Glutamatergic neuron (in vitro differentiated cells): Measurements from ENCODE around the gene KIAA1549. TPM values are rescaled to one million over a fixed set of nuclear protein-coding genes. Genes with fewer than 3 reads are reported as not detected.

ENCODE experiments used
- DNase-seq: peaks from one replicate; pipeline ENCODE4 v3.0.0; 2022
- H3K27ac Mint-ChIP-seq: one replicate; pipeline ENCODE4 v1.8.0; 2020; ENCODE audit warnings: mild to moderate bottlenecking, mixed read lengths, inconsistent platforms; ENCODE audit not compliant: unreplicated experiment
- H3K27me3 Mint-ChIP-seq: one replicate; pipeline ENCODE4 v1.8.0; 2020; ENCODE audit warnings: mild to moderate bottlenecking, moderate library complexity, mixed read lengths, inconsistent platforms; ENCODE audit not compliant: unreplicated experiment
- H3K36me3 Mint-ChIP-seq: one replicate; pipeline ENCODE4 v1.8.0; 2020; ENCODE audit warnings: mild to moderate bottlenecking, mixed read lengths, inconsistent platforms; ENCODE audit not compliant: unreplicated experiment
- H3K4me1 Mint-ChIP-seq: one replicate; pipeline ENCODE4 v1.8.0; 2020; ENCODE audit warnings: mild to moderate bottlenecking, low read depth, mixed read lengths, inconsistent platforms; ENCODE audit not compliant: unreplicated experiment
- H3K4me3 Mint-ChIP-seq: one replicate; pipeline ENCODE4 v1.8.0; 2020; ENCODE audit warnings: mild to moderate bottlenecking, mixed read lengths, inconsistent platforms; ENCODE audit not compliant: unreplicated experiment
- H3K9me3 Mint-ChIP-seq: one replicate; pipeline ENCODE4 v1.8.0; 2020; ENCODE audit warnings: mild to moderate bottlenecking, moderate library complexity, mixed read lengths, inconsistent platforms; ENCODE audit not compliant: unreplicated experiment
- total RNA-seq: library from RNA; stranded (reverse); fragmentation: NEBNext Ultra II Directional; extraction: Animal tissue kit (Norgen Biotek cat#: 25700); gene quantifications from one replicate; pipeline ENCODE4 v1.2.1, GENCODE V29; 2021; ENCODE audit not compliant: unreplicated experiment
- TF ChIP-seq, protein P1 (sequence below): fragments of 200-600 bp; sonication (generic); IDR thresholded peaks from one replicate; pipeline ENCODE4 v1.5.0; 2021; ENCODE audit not compliant: partially characterized antibody, unreplicated experiment

KIAA1549 gene
- total RNA-seq, 1 donor from 2014 or later = 40.2 TPM

GRCh38 chr7:138974675-138975292, 6.4 kb downstream of the KIAA1549 start:
- no peak for DNase-seq
- Mint-ChIP-seq H3K27ac (peak overlapping the region; percentile 74), H3K4me1 (peaks cover 39% of the 10 kb centered on the region), H3K27me3 (peaks cover 2% of the 10 kb centered on the region), H3K36me3 (peaks cover 15% of the 10 kb centered on the region), H3K9me3 (peaks cover 13% of the 10 kb centered on the region), H3K4me3 (peak overlapping the region; percentile 66)
- TF ChIP-seq, protein P1, sequence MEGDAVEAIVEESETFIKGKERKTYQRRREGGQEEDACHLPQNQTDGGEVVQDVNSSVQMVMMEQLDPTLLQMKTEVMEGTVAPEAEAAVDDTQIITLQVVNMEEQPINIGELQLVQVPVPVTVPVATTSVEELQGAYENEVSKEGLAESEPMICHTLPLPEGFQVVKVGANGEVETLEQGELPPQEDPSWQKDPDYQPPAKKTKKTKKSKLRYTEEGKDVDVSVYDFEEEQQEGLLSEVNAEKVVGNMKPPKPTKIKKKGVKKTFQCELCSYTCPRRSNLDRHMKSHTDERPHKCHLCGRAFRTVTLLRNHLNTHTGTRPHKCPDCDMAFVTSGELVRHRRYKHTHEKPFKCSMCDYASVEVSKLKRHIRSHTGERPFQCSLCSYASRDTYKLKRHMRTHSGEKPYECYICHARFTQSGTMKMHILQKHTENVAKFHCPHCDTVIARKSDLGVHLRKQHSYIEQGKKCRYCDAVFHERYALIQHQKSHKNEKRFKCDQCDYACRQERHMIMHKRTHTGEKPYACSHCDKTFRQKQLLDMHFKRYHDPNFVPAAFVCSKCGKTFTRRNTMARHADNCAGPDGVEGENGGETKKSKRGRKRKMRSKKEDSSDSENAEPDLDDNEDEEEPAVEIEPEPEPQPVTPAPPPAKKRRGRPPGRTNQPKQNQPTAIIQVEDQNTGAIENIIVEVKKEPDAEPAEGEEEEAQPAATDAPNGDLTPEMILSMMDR = no peak

- DNase-seq = no peak
- TF ChIP-seq, protein P1 = no peak
- peaks cover 2% of the 10 kb centered on the region for H3K27me3 Mint-ChIP-seq
- no peak overlapping the region for H3K4me3 Mint-ChIP-seq
- peaks cover 13% of the 10 kb centered on the region for H3K9me3 Mint-ChIP-seq
- no peak overlapping the region for H3K27ac Mint-ChIP-seq
- H3K4me1 Mint-ChIP-seq = peaks cover 32% of the 10 kb centered on the region
- peaks cover 18% of the 10 kb centered on the region for H3K36me3 Mint-ChIP-seq
Observed at GRCh38 chr7:138974103-138974502, 7.1 kb downstream of the KIAA1549 start.

GRCh38 chr7:138970952-138971351, 10.2 kb downstream of the KIAA1549 start:
- H3K27ac Mint-ChIP-seq = no peak overlapping the region
- H3K36me3 Mint-ChIP-seq = peaks cover 28% of the 10 kb centered on the region
- DNase-seq = no peak
- peaks cover 3% of the 10 kb centered on the region for H3K27me3 Mint-ChIP-seq
- no peak overlapping the region for H3K4me3 Mint-ChIP-seq
- peaks cover 28% of the 10 kb centered on the region for H3K4me1 Mint-ChIP-seq
- H3K9me3 Mint-ChIP-seq = peaks cover 16% of the 10 kb centered on the region
- TF ChIP-seq, protein P1 = no peak

DNA sequence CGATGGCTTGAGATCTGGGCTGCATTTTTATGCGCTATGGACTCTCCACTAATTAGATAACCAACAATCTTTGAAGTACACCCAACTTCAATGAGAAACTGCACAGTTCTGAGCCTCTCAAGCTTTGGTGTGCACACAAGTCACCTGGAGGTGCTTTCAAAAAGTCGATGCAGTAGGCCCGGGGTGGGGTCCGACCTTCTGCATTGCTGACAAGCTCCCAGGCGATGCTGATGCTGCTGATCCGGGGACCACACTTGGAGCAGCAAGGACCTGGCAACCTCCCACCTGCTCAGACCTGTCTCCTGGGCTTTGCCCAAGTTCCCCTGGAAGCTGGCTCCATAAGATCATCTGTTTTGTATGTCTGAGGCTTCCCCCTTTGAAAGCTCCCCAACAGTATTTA, 10.7 kb downstream of the KIAA1549 start:
- peaks cover 14% of the 10 kb centered on the region for H3K9me3 Mint-ChIP-seq
- H3K27ac Mint-ChIP-seq = no peak overlapping the region
- TF ChIP-seq, protein P1 = no peak
- peaks cover 3% of the 10 kb centered on the region for H3K27me3 Mint-ChIP-seq
- DNase-seq = no peak
- H3K36me3 Mint-ChIP-seq = peaks cover 33% of the 10 kb centered on the region
- H3K4me3 Mint-ChIP-seq = no peak overlapping the region
- peaks cover 24% of the 10 kb centered on the region for H3K4me1 Mint-ChIP-seq

- TF ChIP-seq, protein P1 = no peak
- peaks cover 1% of the 10 kb centered on the region for H3K27me3 Mint-ChIP-seq
- peaks cover 34% of the 10 kb centered on the region for H3K36me3 Mint-ChIP-seq
- H3K4me1 Mint-ChIP-seq = peaks cover 9% of the 10 kb centered on the region
- DNase-seq = no peak
- H3K9me3 Mint-ChIP-seq = peaks cover 6% of the 10 kb centered on the region
- no peak overlapping the region for H3K4me3 Mint-ChIP-seq
- no peak overlapping the region for H3K27ac Mint-ChIP-seq
Observed at GRCh38 chr7:138967159-138967558, 14.0 kb downstream of the KIAA1549 start.
